HG02571 (cell line): ENCODE data around the gene HELT.
"Not testable (repeated sequence)": the region's sequence is repeated elsewhere in the genome, so short reads cannot be mapped to it uniquely, and the experiment has no call there.

Experiments
- ATAC-seq: cut with Tn5 transposase; IDR thresholded peaks from one replicate; pipeline ENCODE4 v1.9.1; 2021; ENCODE audit warnings: mild to moderate bottlenecking, moderate library complexity; ENCODE audit not compliant: unreplicated experiment

Gene HELT

GRCh38 chr4:185017964-185018772 is at the start of gene HELT:
TSS of gene HELT (plus strand) at chr4:185018490. CDS start at chr4:185018929, 439 bp downstream.
- ATAC-seq: no peak

GRCh38 chr4:184968784-184969201 is 49.5 kb upstream of the HELT start:
- ATAC-seq: no peak

GRCh38 chr4:184969610-184970009 is 48.7 kb upstream of the HELT start:
- no peak for ATAC-seq

GRCh38 chr4:184972991-184973390 is 45.3 kb upstream of the HELT start:
- ATAC-seq: no peak

- ATAC-seq: not testable (repeated sequence)
Observed at GRCh38 chr4:184976348-184976747, 41.9 kb upstream of the HELT start.

GRCh38 chr4:184977747-184978146 is 40.5 kb upstream of the HELT start:
- no peak for ATAC-seq

- ATAC-seq: no peak
Observed at GRCh38 chr4:184978211-184978610, 40.1 kb upstream of the HELT start.

- ATAC-seq: no peak
Observed at GRCh38 chr4:184979461-184980124, 38.7 kb upstream of the HELT start.

- no peak for ATAC-seq
Observed at GRCh38 chr4:184980261-184980660, 38.0 kb upstream of the HELT start.

- ATAC-seq: no peak
Observed at GRCh38 chr4:184983672-184984356, 34.5 kb upstream of the HELT start.

GRCh38 chr4:184987493-184988031 is 30.7 kb upstream of the HELT start:
- ATAC-seq: no peak

- no peak for ATAC-seq
Observed at GRCh38 chr4:184988611-184989010, 29.7 kb upstream of the HELT start.

GRCh38 chr4:184989283-184989682 is 29.0 kb upstream of the HELT start:
- ATAC-seq: not testable (repeated sequence)

GRCh38 chr4:184990131-184990530 is 28.2 kb upstream of the HELT start:
- ATAC-seq: not testable (repeated sequence)

- no peak for ATAC-seq
Observed at GRCh38 chr4:184991860-184992259, 26.4 kb upstream of the HELT start.

- no peak for ATAC-seq
Observed at GRCh38 chr4:184992422-184992821, 25.9 kb upstream of the HELT start.

- no peak for ATAC-seq
Observed at GRCh38 chr4:184993247-184993646, 25.0 kb upstream of the HELT start.

- no peak for ATAC-seq
Observed at GRCh38 chr4:184994010-184994622, 24.2 kb upstream of the HELT start.

GRCh38 chr4:184994623-184995010 is 23.7 kb upstream of the HELT start:
- ATAC-seq: no peak

GRCh38 chr4:184997656-184998055 is 20.6 kb upstream of the HELT start:
- ATAC-seq: not testable (repeated sequence)

- no peak for ATAC-seq
Observed at GRCh38 chr4:185002784-185003183, 15.5 kb upstream of the HELT start.
